GM19455 (cell line): ENCODE results near the gene USH1G.
"Not testable (repeated sequence)": the region's sequence is repeated elsewhere in the genome, so short reads cannot be mapped to it uniquely, and the experiment has no call there.

ENCODE experiments used
- ATAC-seq: cut with Tn5 transposase; IDR thresholded peaks from one replicate; pipeline ENCODE4 v1.9.1; 2021; ENCODE audit not compliant: unreplicated experiment

USH1G gene

DNA sequence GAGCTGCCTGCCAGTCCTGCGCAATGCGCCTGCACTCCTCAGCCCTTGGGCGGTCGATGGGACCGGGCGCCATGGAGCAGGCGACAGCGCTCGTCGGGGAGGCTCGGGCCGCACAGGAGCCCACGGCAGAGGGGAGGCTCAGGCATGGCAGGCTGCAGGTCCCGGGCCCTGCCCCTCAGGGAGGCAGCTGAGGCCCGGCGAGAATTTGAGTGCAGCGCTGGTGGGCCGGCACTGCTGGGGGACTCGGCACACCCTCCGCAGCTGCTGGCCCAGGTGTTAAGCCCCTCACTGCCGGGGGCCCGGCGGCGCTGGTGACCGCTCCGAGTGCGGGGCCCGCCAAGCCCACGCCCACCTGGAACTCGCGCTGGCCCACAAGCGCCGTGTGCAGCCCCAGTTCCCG is 16.0 kb downstream of the USH1G start:
- ATAC-seq: no peak

DNA sequence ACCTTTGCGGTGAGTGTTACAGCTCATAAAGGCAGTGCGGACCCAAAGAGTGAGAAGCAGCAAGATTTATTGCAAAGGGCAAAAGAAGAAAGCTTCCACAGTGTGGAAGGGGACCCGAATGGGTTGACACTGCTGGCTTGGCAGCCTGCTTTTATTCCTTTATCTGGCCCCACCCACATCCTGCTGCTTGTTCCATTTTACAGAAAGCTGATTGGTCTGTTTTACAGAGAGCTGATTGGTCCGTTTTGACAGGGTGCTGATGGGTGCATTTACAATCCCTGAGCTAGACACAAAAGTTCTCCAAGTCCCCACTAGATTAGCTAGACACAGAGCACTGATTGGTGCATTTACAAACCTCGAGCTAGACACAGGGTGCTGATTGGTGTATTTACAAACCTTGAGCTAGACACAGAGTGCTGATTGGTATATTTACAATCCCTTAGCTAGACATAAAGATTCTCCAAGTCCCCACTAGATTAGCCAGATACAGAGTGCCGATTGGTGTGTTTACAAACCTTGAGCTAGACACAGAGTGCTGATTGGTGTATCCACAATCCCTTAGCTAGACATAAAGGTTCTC is 16.8 kb downstream of the USH1G start:
- ATAC-seq: not testable (repeated sequence)

DNA sequence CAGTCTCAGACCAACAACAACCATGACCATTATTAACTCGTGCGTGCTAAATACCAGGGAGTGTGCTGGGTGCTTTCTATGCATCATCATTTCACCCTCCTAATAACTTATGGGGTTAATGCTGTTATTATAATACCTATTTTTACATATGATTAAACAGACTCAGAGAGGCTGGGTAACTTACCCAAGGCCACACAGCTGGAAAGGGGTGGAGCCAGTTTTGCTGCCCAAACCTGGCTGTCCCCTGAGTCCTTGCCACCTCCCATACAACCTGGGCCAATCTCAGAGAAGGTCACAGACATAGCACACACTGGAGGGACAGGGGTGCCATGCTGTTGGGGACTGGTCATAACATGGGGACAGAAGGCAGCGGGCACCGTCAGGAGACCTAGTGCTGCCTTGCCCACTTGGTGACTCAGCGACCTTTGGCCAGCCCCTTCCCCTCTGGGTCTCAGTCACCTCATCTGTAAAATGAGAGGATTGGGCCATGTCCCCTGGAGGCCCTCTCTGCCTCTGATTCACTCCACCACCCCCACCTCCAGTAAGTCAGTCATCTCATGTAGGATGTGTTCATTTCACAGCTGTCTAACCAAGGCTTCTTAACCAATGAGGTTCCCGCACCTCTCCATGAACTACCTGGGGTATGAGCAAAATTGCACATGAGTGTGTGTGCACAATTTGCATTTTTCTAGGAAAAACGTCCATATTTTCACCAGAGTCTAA is 18.2 kb downstream of the USH1G start:
- ATAC-seq: no peak

DNA sequence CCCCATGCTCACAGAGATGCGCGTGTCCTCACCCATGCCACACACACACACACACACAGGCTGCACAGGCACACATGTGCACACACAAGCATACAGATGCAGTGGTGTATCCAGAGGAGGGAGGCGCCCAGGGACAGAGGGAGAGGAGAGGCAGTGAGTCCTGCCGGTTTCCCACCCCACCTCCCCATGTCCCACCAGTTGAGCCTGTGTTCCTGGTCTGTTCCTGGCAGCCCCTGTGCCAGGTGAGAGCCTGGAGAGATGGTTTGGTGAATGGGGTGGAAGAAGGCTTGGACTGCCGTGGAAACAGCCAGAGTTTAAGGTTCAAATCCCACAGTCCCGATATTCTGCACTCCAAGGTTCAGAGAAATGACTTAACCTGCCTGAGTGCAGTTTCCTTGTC is 19.4 kb downstream of the USH1G start:
- no peak for ATAC-seq

- ATAC-seq: no peak
Measured at GRCh38 chr17:74903034-74903433, 20.0 kb downstream of the USH1G start.

DNA sequence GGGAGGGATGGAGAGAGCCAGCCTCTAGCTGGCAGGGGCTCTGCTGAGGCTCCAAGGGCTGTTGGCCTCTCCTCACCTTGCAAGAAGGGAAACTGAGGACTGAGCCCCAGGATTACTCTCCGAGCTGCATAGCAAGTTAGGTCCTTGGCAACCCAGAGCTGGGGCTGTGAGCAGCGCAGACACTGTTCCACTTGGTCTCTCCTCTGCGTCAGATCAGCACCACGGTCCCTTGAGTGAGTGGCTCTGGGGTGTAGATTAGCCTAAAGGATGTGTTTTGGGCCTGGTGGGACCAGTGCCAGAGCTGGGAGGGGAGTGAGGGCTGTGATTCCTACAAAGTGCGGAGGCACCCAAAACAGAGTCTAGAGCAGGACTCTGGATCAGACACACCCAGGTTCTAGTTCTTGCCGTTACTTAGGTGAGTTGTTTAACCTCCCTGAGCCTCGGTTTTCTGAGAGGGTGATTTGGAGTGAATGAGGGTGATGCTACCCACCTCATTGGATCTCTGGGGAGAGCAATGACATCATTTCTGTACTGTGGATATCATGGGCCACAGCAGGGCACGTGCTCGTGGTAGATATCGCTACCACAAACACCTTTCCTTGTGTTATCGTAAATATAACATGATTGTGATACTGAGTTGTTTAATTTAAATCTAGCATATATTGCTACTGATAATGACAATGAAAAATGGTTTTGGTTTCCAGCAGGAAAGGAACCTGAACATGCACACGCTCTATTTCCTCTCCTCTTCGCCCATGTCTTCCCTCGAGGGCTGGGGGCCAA is 21.5 kb downstream of the USH1G start:
- no peak for ATAC-seq

DNA sequence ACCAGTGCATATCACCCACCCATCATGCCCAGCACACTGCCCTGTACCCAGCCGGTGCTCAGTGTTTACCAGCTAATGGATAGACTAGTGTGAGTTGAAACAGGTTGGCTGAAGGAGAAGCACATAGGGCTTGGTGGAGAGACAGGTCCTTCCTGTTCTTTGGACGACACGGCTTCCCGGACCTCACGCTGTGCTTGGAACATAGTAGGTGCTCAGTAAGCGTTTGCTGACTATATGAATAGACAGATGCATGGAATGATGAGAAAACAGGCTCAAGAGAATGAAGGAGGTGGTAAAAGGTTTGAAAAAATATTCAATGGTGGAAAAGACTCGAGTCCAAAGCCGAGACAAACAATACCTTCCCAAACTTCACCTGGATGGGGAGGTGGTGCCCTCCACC is 22.8 kb downstream of the USH1G start:
- ATAC-seq: no peak

GRCh38 chr17:74898376-74898946 is 24.6 kb downstream of the USH1G start:
- no peak for ATAC-seq

GRCh38 chr17:74893936-74894671 is 29.0 kb downstream of the USH1G start:
- no peak for ATAC-seq

DNA sequence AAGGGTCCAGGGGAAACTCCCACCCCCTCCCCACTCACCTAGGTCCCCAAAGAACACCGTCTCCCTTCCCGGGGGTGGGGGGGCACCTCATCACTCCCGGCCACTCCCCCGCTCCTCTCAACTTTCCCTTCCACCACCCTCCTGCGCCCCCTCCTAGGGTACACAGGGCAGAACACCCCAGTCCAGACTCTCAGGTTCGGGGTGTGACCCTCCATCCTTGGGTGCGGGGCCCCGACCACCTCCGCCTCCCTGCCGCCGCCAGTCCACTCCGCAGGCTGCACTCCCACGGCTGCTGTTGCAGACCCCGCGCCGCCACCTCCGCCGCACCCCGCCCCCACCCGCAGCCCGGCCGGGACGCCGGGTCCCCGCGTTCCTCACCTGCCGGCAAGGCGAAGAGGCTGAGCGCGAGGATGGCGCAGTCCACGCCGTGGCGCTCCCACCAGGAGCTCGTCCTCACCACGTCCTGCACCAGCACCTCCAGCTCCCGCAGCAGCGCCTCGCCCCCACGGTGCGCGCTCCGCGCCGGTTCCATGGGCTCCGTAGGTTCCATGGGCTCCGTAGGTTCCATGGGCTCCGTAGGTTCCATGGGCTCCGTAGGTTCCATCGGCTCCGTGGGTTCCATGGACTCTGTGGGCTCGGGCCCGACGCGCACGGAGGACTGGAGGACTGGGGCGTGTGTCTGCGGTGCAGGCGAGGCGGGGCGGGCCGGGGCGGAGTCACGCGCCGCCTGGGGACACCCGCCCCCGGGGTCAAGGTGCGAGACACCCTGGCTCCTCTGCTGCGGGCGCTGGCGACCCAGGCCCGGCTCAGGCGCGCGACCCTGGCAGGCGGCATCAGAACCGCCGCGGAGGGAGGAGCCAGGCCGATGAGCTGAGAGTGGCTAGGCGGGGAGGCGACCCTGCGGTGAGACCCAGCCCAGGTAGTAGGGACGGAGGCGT is 29.8 kb downstream of the USH1G start, which contains the start of gene FADS6:
Gene FADS6, minus strand, starts transcription at position 660 of the 938 bp plus-strand sequence. Its CDS starts 38 bp downstream, at position 622.
- no peak for ATAC-seq

- ATAC-seq: no peak
Measured at GRCh38 chr17:74892013-74892841, 30.8 kb downstream of the USH1G start.

GRCh38 chr17:74890554-74890953 is 32.5 kb downstream of the USH1G start:
- ATAC-seq: no peak

DNA sequence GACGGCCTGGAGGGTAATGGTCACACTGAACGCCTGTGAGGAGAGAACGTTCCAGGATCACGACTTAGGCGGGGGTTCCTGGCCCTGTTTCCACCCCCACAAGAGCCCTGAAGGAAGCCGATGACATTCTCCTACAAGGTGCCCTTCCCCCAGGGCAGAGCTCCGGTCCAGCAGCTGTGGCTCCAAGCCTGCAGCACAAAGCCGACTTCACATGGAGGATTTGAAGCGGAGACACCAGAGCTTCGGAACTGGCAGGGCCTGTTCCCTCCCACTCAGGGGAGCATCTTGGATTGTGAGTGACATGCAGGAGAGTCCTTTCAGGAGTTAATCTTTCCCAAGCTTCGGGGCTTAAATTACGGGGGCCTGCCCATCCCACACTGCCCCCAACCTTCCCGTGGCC is 34.6 kb downstream of the USH1G start:
- ATAC-seq: no peak

- ATAC-seq: no peak
Measured at GRCh38 chr17:74883241-74883745, 39.8 kb downstream of the USH1G start.

DNA sequence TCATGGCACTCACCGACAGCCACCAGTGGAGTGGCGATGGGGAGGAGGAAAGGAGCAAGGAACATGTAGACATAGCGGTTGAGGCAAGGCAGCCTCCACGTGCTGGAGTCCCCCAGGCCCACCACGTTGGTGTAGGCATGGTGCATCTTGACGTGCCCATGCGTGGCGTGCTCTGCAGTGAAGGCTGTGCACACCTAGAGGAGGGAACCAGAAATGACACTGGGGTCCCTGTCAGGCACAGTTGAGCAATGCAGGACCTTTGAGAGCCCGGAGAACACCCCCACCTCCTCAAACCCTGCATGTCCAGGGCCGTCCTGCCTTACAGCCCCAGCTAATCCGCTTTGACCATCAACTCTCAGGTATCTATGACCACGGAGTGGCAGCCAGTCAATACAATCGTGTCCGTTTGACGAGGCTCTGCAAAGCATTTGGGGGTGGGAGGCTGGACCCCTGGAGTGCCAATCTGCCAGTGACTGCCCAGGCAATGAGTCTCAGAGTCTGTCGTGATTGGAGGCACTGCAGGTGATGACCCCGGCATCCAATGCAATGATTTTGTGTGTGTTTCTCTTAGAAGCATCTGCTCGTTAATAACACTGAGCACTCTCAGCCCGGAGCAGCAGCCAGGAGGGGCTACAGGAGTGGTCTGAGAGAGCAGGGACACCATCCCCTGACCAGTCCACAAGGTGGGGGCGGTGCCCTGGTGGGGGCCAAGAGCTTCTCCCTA is 40.4 kb downstream of the USH1G start:
- ATAC-seq: no peak

GRCh38 chr17:74881073-74881472 is 42.0 kb downstream of the USH1G start:
- ATAC-seq: no peak

GRCh38 chr17:74879308-74879707 is 43.7 kb downstream of the USH1G start:
- ATAC-seq: no peak

- ATAC-seq: no peak
Measured at GRCh38 chr17:74878658-74879057, 44.4 kb downstream of the USH1G start.
